GM19372 (cell line): Measurements from ENCODE around the gene FAM219A.
A peak's percentile ranks its signal among the peaks of the same experiment; 100 is the strongest.

Source experiments
- ATAC-seq: cut with Tn5 transposase; IDR thresholded peaks from one replicate; pipeline ENCODE4 v1.9.1; 2021; ENCODE audit warnings: mild to moderate bottlenecking, low read depth, moderate library complexity; ENCODE audit not compliant: unreplicated experiment

The FAM219A gene

GRCh38 chr9:34458013-34458958 is at the start of gene FAM219A, which contains the start of gene DNAI1:
TSS of gene FAM219A (minus strand) at chr9:34458570. CDS start at chr9:34458263, 307 bp downstream.
TSS of gene DNAI1 (plus strand) at chr9:34458805. CDS start at chr9:34459006, 201 bp downstream.
- ATAC-seq = peak; percentile 92

- no peak for ATAC-seq
Measured at GRCh38 chr9:34507966-34508365, 49.6 kb upstream of the FAM219A start.

- ATAC-seq = no peak
Measured at GRCh38 chr9:34507556-34507955, 49.2 kb upstream of the FAM219A start.

- no peak for ATAC-seq
Measured at GRCh38 chr9:34506623-34507022, 48.3 kb upstream of the FAM219A start.

GRCh38 chr9:34505370-34506120 is 47.2 kb upstream of the FAM219A start:
- no peak for ATAC-seq

GRCh38 chr9:34503406-34503805 is 45.0 kb upstream of the FAM219A start:
- ATAC-seq = no peak

- no peak for ATAC-seq
Measured at GRCh38 chr9:34502891-34503290, 44.5 kb upstream of the FAM219A start.

GRCh38 chr9:34502471-34502870 is 44.1 kb upstream of the FAM219A start:
- no peak for ATAC-seq

- no peak for ATAC-seq
Measured at GRCh38 chr9:34501889-34502425, 43.6 kb upstream of the FAM219A start.

GRCh38 chr9:34501372-34501771 is 43.0 kb upstream of the FAM219A start:
- no peak for ATAC-seq

GRCh38 chr9:34500623-34501267 is 42.4 kb upstream of the FAM219A start:
- ATAC-seq = no peak

- ATAC-seq = no peak
Measured at GRCh38 chr9:34499076-34499475, 40.7 kb upstream of the FAM219A start.

GRCh38 chr9:34498553-34498952 is 40.2 kb upstream of the FAM219A start:
- ATAC-seq = no peak

GRCh38 chr9:34496149-34496712 is 37.9 kb upstream of the FAM219A start:
- ATAC-seq = no peak

- ATAC-seq = no peak
Measured at GRCh38 chr9:34493972-34494535, 35.7 kb upstream of the FAM219A start.

- ATAC-seq = no peak
Measured at GRCh38 chr9:34492051-34492450, 33.7 kb upstream of the FAM219A start.

GRCh38 chr9:34491596-34491995 is 33.2 kb upstream of the FAM219A start:
- ATAC-seq = no peak

GRCh38 chr9:34490760-34491159 is 32.4 kb upstream of the FAM219A start:
- ATAC-seq = no peak

GRCh38 chr9:34490360-34490759 is 32.0 kb upstream of the FAM219A start:
- ATAC-seq = no peak

- no peak for ATAC-seq
Measured at GRCh38 chr9:34486572-34486971, 28.2 kb upstream of the FAM219A start.
